Measurements from ENCODE around the gene COL18A1. TPM values are rescaled to one million over a fixed set of nuclear protein-coding genes. Genes with fewer than 3 reads are reported as not detected.

Gene COL18A1
- total and polyA plus RNA-seq, 2 experiments from 2014 or later: 97.1 to 140 TPM

DNA sequence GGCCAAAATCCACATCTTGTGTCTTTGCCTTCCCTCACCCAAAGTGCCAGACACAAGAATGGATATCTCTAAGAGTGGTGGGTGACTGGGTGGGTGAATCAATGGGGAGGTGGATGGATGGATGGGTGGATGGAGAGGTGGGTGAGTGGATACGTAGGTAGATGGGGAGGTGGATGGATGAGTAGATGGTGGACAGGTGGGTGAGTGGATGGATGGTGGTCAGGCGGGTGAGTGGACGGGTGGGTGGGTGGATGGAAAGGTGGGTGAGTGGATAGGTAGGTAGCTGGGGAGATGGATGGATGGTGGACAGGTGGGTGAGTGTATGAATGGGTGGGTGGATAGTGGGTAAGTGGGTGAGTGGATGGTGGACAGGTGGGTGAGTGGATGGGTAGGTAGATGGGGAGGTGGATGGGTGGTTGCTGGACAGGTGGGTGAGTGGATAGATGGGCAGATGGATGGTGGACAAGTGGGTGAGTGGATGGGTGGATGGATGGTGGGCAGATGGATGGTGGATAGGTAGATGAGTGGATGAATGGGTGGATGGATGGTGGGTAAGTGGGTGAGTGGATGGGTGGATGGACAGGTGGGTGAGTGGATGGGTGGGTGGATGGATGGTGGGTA lies 103.0 kb downstream of the COL18A1 start:
- DNase-seq (ENCODE audit: low spot score): no peak
- Histone ChIP-seq H3K9me2 (replicated peaks; ENCODE audit: insufficient read depth) (no peaks in the 10 kb centered on the region), H4K20me1 (ENCODE audit: insufficient read depth, poor library complexity, severe bottlenecking) (no peaks in the 10 kb centered on the region), H3K9me3 (ENCODE audit: low read depth) (no peaks in the 10 kb centered on the region), H3K36me3 (replicated peaks; ENCODE audit: insufficient read depth, low read depth) (no peaks in the 10 kb centered on the region), H3K4me3 (no peak overlapping the region), H3K27ac (no peak overlapping the region), H3K79me2 (no peaks in the 10 kb centered on the region), H3K4me1 (ENCODE audit: insufficient read depth) (no peaks in the 10 kb centered on the region), H2AFZ (no peak overlapping the region), H3K27me3 (no peaks in the 10 kb centered on the region), H3K4me2 (no peak overlapping the region)
- WGBS (ENCODE audit: low lambda C conversion rate, missing lambda C conversion rate): 100% methylated on average over 1 of the region's 3 CpGs
- TF ChIP-seq, protein P1, sequence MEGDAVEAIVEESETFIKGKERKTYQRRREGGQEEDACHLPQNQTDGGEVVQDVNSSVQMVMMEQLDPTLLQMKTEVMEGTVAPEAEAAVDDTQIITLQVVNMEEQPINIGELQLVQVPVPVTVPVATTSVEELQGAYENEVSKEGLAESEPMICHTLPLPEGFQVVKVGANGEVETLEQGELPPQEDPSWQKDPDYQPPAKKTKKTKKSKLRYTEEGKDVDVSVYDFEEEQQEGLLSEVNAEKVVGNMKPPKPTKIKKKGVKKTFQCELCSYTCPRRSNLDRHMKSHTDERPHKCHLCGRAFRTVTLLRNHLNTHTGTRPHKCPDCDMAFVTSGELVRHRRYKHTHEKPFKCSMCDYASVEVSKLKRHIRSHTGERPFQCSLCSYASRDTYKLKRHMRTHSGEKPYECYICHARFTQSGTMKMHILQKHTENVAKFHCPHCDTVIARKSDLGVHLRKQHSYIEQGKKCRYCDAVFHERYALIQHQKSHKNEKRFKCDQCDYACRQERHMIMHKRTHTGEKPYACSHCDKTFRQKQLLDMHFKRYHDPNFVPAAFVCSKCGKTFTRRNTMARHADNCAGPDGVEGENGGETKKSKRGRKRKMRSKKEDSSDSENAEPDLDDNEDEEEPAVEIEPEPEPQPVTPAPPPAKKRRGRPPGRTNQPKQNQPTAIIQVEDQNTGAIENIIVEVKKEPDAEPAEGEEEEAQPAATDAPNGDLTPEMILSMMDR (IDR thresholded peaks at IDR 0.05; ENCODE audit: poor library complexity): no peak
- TF ChIP-seq EZH2phosphoT487 (IDR thresholded peaks at IDR 0.05; ENCODE audit: low read depth, severe bottlenecking, unreplicated experiment): no peak
- no peak for TF ChIP-seq EZH2 (IDR thresholded peaks at IDR 0.05; ENCODE audit: borderline replicate concordance)

DNA sequence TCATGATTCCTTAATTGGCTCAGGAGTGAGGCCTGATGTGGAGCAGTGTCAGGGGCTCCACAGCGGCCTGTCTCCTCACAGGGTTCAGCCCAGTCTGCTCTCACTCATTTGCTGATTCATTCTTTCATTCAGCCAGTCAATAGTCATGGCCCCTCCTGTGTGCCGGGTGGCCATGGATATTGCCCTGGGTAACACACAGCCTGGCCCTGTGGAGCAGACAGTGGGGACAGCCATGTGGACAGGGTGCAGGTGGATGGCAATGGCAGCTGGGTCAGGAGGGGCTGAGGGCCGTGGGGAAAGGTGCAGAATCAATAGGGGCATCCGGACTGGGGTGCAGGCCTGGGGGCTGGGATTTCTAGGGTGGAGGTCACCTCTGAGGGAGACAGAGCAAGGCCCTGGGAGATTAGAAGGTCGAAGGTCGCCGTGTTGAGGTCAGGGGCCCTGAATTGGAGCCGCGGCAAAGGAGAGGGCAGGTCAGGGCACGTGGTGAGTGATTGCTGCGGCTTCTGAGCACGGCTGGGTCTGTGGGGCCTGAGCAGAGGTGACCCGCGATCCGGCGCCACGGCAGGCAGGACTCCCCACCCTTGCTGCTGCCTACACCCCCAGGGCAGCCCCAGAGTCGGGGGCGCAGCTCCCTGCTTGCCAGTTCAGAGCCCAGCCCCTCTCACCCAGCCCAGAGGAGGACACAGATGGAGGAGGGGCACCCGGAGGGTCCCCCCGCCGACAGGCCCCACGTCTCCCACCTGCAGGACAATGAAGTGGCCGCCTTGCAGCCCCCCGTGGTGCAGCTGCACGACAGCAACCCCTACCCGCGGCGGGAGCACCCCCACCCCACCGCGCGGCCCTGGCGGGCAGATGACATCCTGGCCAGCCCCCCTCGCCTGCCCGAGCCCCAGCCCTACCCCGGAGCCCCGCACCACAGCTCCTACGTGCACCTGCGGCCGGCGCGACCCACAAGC lies 103.9 kb downstream of the COL18A1 start:
- no peak for DNase-seq (ENCODE audit: low spot score)
- Histone ChIP-seq H3K9me3 (ENCODE audit: low read depth) (no peaks in the 10 kb centered on the region), H3K36me3 (replicated peaks; ENCODE audit: insufficient read depth, low read depth) (no peaks in the 10 kb centered on the region), H4K20me1 (ENCODE audit: insufficient read depth, poor library complexity, severe bottlenecking) (no peaks in the 10 kb centered on the region), H3K4me2 (no peak overlapping the region), H2AFZ (no peak overlapping the region), H3K4me3 (no peak overlapping the region), H3K27ac (no peak overlapping the region), H3K9me2 (replicated peaks; ENCODE audit: insufficient read depth) (no peaks in the 10 kb centered on the region), H3K4me1 (ENCODE audit: insufficient read depth) (no peaks in the 10 kb centered on the region), H3K27me3 (no peaks in the 10 kb centered on the region), H3K79me2 (no peaks in the 10 kb centered on the region)
- TF ChIP-seq EZH2phosphoT487 (IDR thresholded peaks at IDR 0.05; ENCODE audit: low read depth, severe bottlenecking, unreplicated experiment): no peak
- TF ChIP-seq, protein P1 (IDR thresholded peaks at IDR 0.05; ENCODE audit: poor library complexity): no peak
- no peak for TF ChIP-seq EZH2 (IDR thresholded peaks at IDR 0.05; ENCODE audit: borderline replicate concordance)
- 84% methylated on average over 16 of the region's 42 CpGs for WGBS (ENCODE audit: low lambda C conversion rate, missing lambda C conversion rate)

DNA sequence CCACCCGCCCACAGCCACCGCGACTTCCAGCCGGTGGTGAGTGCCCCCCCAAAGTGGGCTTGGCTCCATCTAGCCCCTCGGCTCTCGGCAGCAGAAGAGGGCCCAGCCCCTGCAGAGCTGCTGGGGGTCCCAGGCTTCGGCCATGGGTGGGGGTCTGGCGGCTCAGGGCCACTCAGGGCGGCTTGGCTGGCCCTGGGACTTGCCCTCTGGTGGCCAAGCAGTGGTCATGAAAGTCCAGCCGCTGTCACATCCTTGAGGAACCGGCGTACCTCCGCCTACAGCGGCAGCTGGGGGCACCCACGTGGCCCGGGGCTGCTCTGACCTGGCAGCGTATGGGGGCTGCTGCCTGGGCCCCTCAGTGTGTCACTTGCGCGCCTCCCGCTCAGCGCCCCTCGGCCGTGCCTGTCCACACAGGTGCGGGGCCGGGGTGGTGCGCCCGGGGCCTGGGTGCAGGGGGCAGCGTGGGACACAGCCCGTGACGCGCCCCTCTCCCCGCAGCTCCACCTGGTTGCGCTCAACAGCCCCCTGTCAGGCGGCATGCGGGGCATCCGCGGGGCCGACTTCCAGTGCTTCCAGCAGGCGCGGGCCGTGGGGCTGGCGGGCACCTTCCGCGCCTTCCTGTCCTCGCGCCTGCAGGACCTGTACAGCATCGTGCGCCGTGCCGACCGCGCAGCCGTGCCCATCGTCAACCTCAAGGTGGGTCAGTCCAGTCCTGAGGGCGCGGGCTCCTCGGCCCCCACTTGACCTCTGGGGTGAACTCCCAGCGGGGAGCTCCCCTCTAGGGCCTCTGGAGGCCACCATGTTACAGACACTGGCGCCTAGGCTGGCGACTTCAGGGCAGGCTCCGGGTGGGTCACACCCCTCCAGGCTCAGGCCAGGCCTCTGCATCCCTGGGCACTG lies 104.9 kb downstream of the COL18A1 start:
- Histone ChIP-seq H3K36me3 (replicated peaks; ENCODE audit: insufficient read depth, low read depth) (no peaks in the 10 kb centered on the region), H3K4me3 (no peak overlapping the region), H2AFZ (no peak overlapping the region), H3K27ac (no peak overlapping the region), H3K4me2 (no peak overlapping the region), H3K9me2 (replicated peaks; ENCODE audit: insufficient read depth) (no peaks in the 10 kb centered on the region), H4K20me1 (ENCODE audit: insufficient read depth, poor library complexity, severe bottlenecking) (no peaks in the 10 kb centered on the region), H3K9me3 (ENCODE audit: low read depth) (no peaks in the 10 kb centered on the region), H3K27me3 (no peaks in the 10 kb centered on the region), H3K79me2 (no peaks in the 10 kb centered on the region), H3K4me1 (ENCODE audit: insufficient read depth) (no peaks in the 10 kb centered on the region)
- WGBS (ENCODE audit: low lambda C conversion rate, missing lambda C conversion rate): 98% methylated on average over 40 of the region's 61 CpGs
- TF ChIP-seq EZH2 (IDR thresholded peaks at IDR 0.05; ENCODE audit: borderline replicate concordance) (no peak), EZH2phosphoT487 (IDR thresholded peaks at IDR 0.05; ENCODE audit: low read depth, severe bottlenecking, unreplicated experiment) (no peak)
- TF ChIP-seq, protein P1 (IDR thresholded peaks at IDR 0.05; ENCODE audit: poor library complexity): no peak
- no peak for DNase-seq (ENCODE audit: low spot score)

Measured in hepatocyte (in vitro differentiated cells).